Measurements from ENCODE around the gene NUB1. TPM values are rescaled to one million over a fixed set of nuclear protein-coding genes. Genes with fewer than 3 reads are reported as not detected.

Gene NUB1
- total RNA-seq, 4 donors from 2014 or later, result 40.1 to 48.3 (median 47.5) TPM

- H3K4me3 ChIP-seq (ENCODE audit: low read depth, poor library complexity, severe bottlenecking), result no peak overlapping the region
- TF ChIP-seq POLR2A (IDR thresholded peaks at IDR 0.05) (no peak), CTCF (IDR thresholded peaks at IDR 0.05) (no peak)
- intact Hi-C loops (cut with DNase I; ENCODE audit: low total_unique reads), result loop anchor here (5.0 kb wide), 1 partner anchor 35 kb away; no protein-coding TSS in a partner anchor
- DNase-seq (ENCODE audit: low spot score in 2 of 2), result no peak
- WGBS, 2 donors, result 73 to 91% methylated on average over 5 of the region's 5 CpGs
Observed at GRCh38 chr7:151352512-151352911, 10.9 kb downstream of the NUB1 start.

GRCh38 chr7:151361193-151361959 is 19.8 kb downstream of the NUB1 start:
- 86 to 94% methylated on average over 3 of the region's 3 CpGs for WGBS, 2 donors
- TF ChIP-seq POLR2A (IDR thresholded peaks at IDR 0.05) (no peak), CTCF (IDR thresholded peaks at IDR 0.05) (no peak)
- H3K4me3 ChIP-seq (ENCODE audit: low read depth, poor library complexity, severe bottlenecking), result no peak overlapping the region
- intact Hi-C loops (cut with DNase I; ENCODE audit: low total_unique reads), result no loop called here
- DNase-seq (ENCODE audit: low spot score in 2 of 2), result no peak

GRCh38 chr7:151363182-151363581 is 21.6 kb downstream of the NUB1 start:
- no peak for TF ChIP-seq POLR2A (IDR thresholded peaks at IDR 0.05)
- no peak for TF ChIP-seq CTCF (IDR thresholded peaks at IDR 0.05)
- 89 to 94% methylated on average over 1 of the region's 1 CpG for WGBS, 2 donors
- H3K4me3 ChIP-seq (ENCODE audit: low read depth, poor library complexity, severe bottlenecking), result no peak overlapping the region
- intact Hi-C loops (cut with DNase I; ENCODE audit: low total_unique reads), result no loop called here
- no peak for DNase-seq (ENCODE audit: low spot score in 2 of 2)

DNA sequence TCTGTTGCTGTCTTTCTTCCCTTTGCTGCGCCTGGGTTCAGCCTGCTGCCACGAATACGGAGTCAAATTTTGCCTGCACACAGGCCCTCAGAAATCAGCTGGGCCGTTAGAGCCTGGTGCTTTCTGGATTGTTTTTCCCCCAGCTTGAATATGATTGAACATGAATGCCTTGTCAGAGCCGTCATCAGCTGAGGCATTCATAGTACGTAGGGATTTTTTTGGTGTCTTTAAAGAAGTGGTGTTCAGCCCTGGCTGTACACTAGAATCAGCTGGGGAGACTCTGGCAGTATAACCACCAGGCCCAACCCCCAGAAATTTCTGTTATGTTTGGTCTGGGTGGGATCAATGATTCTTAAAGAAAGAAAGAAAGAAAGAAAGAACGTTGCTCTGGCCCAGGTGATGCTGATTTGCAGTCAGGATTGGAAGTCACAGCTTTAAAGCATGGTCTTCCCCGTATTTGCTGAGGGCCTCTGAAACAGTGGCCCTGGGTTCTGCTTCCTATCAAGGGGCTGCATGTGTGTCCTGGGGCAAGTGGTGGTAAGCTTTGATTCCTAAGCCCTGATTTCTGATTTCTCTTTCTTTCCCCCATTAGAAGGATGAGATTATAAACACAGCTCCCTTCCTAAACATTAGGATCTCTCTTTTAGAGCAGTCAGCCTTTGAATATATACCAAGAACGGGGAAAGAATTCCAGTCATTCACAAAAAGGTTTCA is 24.7 kb downstream of the NUB1 start:
- DNase-seq (ENCODE audit: low spot score in 2 of 2), result no peak
- TF ChIP-seq POLR2A (IDR thresholded peaks at IDR 0.05) (no peak), CTCF (IDR thresholded peaks at IDR 0.05) (no peak)
- WGBS, 2 donors, result 72 to 79% methylated on average over 9 of the region's 9 CpGs
- no peak overlapping the region for H3K4me3 ChIP-seq (ENCODE audit: low read depth, poor library complexity, severe bottlenecking)
- intact Hi-C loops (cut with DNase I; ENCODE audit: low total_unique reads), result no loop called here

GRCh38 chr7:151366880-151367222 is 25.2 kb downstream of the NUB1 start:
- 58 to 82% methylated on average over 5 of the region's 5 CpGs for WGBS, 2 donors
- no peak for TF ChIP-seq CTCF (IDR thresholded peaks at IDR 0.05)
- TF ChIP-seq POLR2A (IDR thresholded peaks at IDR 0.05), result no peak
- no peak overlapping the region for H3K4me3 ChIP-seq (ENCODE audit: low read depth, poor library complexity, severe bottlenecking)
- DNase-seq (ENCODE audit: low spot score in 2 of 2), result no peak
- intact Hi-C loops (cut with DNase I; ENCODE audit: low total_unique reads), result no loop called here
